Measurements from ENCODE around the gene TPRKB.
"Not testable (repeated sequence)": the region's sequence is repeated elsewhere in the genome, so short reads cannot be mapped to it uniquely, and the experiment has no call there.

Gene TPRKB

GRCh38 chr2:73764945-73765344 lies 27.8 kb upstream of the TPRKB start:
- no peak overlapping the region for H3K4me3 ChIP-seq (ENCODE audit: low read length)
- no peaks in the 10 kb centered on the region for H3K27me3 ChIP-seq (ENCODE audit: control insufficient read depth, insufficient read depth, low read length)
- H3K9ac ChIP-seq (ENCODE audit: low read length), result no peak overlapping the region
- H3K27ac ChIP-seq (ENCODE audit: low read depth, low read length), result no peak overlapping the region
- no peaks in the 10 kb centered on the region for H3K4me1 ChIP-seq (ENCODE audit: control insufficient read depth, insufficient read depth, low read length)
- peaks cover 21% of the 10 kb centered on the region for H3K36me3 ChIP-seq (ENCODE audit: control insufficient read depth, insufficient read depth, low read length)

- H3K4me3 ChIP-seq (ENCODE audit: low read length), result no peak overlapping the region
- no peak overlapping the region for H3K9ac ChIP-seq (ENCODE audit: low read length)
- peaks cover 9% of the 10 kb centered on the region for H3K4me1 ChIP-seq (ENCODE audit: control insufficient read depth, insufficient read depth, low read length)
- H3K36me3 ChIP-seq (ENCODE audit: control insufficient read depth, insufficient read depth, low read length), result peaks cover 19% of the 10 kb centered on the region
- H3K27ac ChIP-seq (ENCODE audit: low read depth, low read length), result no peak overlapping the region
- no peaks in the 10 kb centered on the region for H3K27me3 ChIP-seq (ENCODE audit: control insufficient read depth, insufficient read depth, low read length)
Measured at GRCh38 chr2:73762571-73762970, 25.4 kb upstream of the TPRKB start.

GRCh38 chr2:73759904-73760303 lies 22.8 kb upstream of the TPRKB start:
- peaks cover 9% of the 10 kb centered on the region for H3K4me1 ChIP-seq (ENCODE audit: control insufficient read depth, insufficient read depth, low read length)
- H3K27me3 ChIP-seq (ENCODE audit: control insufficient read depth, insufficient read depth, low read length), result no peaks in the 10 kb centered on the region
- H3K36me3 ChIP-seq (ENCODE audit: control insufficient read depth, insufficient read depth, low read length), result peaks cover 16% of the 10 kb centered on the region
- H3K9ac ChIP-seq (ENCODE audit: low read length), result no peak overlapping the region
- H3K27ac ChIP-seq (ENCODE audit: low read depth, low read length), result no peak overlapping the region
- H3K4me3 ChIP-seq (ENCODE audit: low read length), result no peak overlapping the region

- Histone ChIP-seq H3K36me3 (ENCODE audit: control insufficient read depth, insufficient read depth, low read length) (peaks cover 15% of the 10 kb centered on the region), H3K27me3 (ENCODE audit: control insufficient read depth, insufficient read depth, low read length) (no peaks in the 10 kb centered on the region), H3K4me1 (ENCODE audit: control insufficient read depth, insufficient read depth, low read length) (peaks cover 9% of the 10 kb centered on the region), H3K27ac (ENCODE audit: low read depth, low read length) (no peak overlapping the region), H3K9ac (ENCODE audit: low read length) (no peak overlapping the region), H3K4me3 (ENCODE audit: low read length) (no peak overlapping the region)
Measured at GRCh38 chr2:73759285-73759764, 22.2 kb upstream of the TPRKB start.

- not testable (repeated sequence) for H3K4me1 ChIP-seq (ENCODE audit: control insufficient read depth, insufficient read depth, low read length); H3K4me3 ChIP-seq (ENCODE audit: low read length); H3K36me3 ChIP-seq (ENCODE audit: control insufficient read depth, insufficient read depth, low read length); H3K27me3 ChIP-seq (ENCODE audit: control insufficient read depth, insufficient read depth, low read length); H3K9ac ChIP-seq (ENCODE audit: low read length); H3K27ac ChIP-seq (ENCODE audit: low read depth, low read length)
Measured at GRCh38 chr2:73754332-73754731, 17.2 kb upstream of the TPRKB start.

GRCh38 chr2:73749314-73749713 lies 12.2 kb upstream of the TPRKB start:
- Histone ChIP-seq H3K4me3 (ENCODE audit: low read length) (no peak overlapping the region), H3K27ac (ENCODE audit: low read depth, low read length) (no peak overlapping the region), H3K4me1 (ENCODE audit: control insufficient read depth, insufficient read depth, low read length) (no peaks in the 10 kb centered on the region), H3K36me3 (ENCODE audit: control insufficient read depth, insufficient read depth, low read length) (peaks cover 11% of the 10 kb centered on the region), H3K27me3 (ENCODE audit: control insufficient read depth, insufficient read depth, low read length) (no peaks in the 10 kb centered on the region), H3K9ac (ENCODE audit: low read length) (no peak overlapping the region)

GRCh38 chr2:73746877-73747208 lies 9.7 kb upstream of the TPRKB start:
- Histone ChIP-seq H3K4me3 (ENCODE audit: low read length) (no peak overlapping the region), H3K9ac (ENCODE audit: low read length) (no peak overlapping the region), H3K27me3 (ENCODE audit: control insufficient read depth, insufficient read depth, low read length) (no peaks in the 10 kb centered on the region), H3K4me1 (ENCODE audit: control insufficient read depth, insufficient read depth, low read length) (no peaks in the 10 kb centered on the region), H3K27ac (ENCODE audit: low read depth, low read length) (no peak overlapping the region), H3K36me3 (ENCODE audit: control insufficient read depth, insufficient read depth, low read length) (peaks cover 8% of the 10 kb centered on the region)

- H3K27ac ChIP-seq (ENCODE audit: low read depth, low read length), result no peak overlapping the region
- peaks cover 8% of the 10 kb centered on the region for H3K36me3 ChIP-seq (ENCODE audit: control insufficient read depth, insufficient read depth, low read length)
- H3K27me3 ChIP-seq (ENCODE audit: control insufficient read depth, insufficient read depth, low read length), result no peaks in the 10 kb centered on the region
Measured at GRCh38 chr2:73746015-73746876, 9.1 kb upstream of the TPRKB start.

GRCh38 chr2:73740767-73741166 lies 3.6 kb upstream of the TPRKB start:
- no peak overlapping the region for H3K9ac ChIP-seq (ENCODE audit: low read length)
- H3K27me3 ChIP-seq (ENCODE audit: control insufficient read depth, insufficient read depth, low read length), result no peaks in the 10 kb centered on the region
- no peak overlapping the region for H3K27ac ChIP-seq (ENCODE audit: low read depth, low read length)
- H3K36me3 ChIP-seq (ENCODE audit: control insufficient read depth, insufficient read depth, low read length), result no peaks in the 10 kb centered on the region
- no peak overlapping the region for H3K4me3 ChIP-seq (ENCODE audit: low read length)
- peaks cover 5% of the 10 kb centered on the region for H3K4me1 ChIP-seq (ENCODE audit: control insufficient read depth, insufficient read depth, low read length)

More at GRCh38 chr2:73746015-73746876, 9.1 kb upstream of the TPRKB start:
- Histone ChIP-seq H3K4me3 (ENCODE audit: low read length) (no peak overlapping the region), H3K9ac (ENCODE audit: low read length) (no peak overlapping the region), H3K4me1 (ENCODE audit: control insufficient read depth, insufficient read depth, low read length) (no peaks in the 10 kb centered on the region)

- no peak overlapping the region for H3K27ac ChIP-seq (ENCODE audit: low read depth, low read length)
- H3K36me3 ChIP-seq (ENCODE audit: control insufficient read depth, insufficient read depth, low read length), result peaks cover 2% of the 10 kb centered on the region
- no peak overlapping the region for H3K4me3 ChIP-seq (ENCODE audit: low read length)
- no peak overlapping the region for H3K9ac ChIP-seq (ENCODE audit: low read length)
- peaks cover 5% of the 10 kb centered on the region for H3K4me1 ChIP-seq (ENCODE audit: control insufficient read depth, insufficient read depth, low read length)
- H3K27me3 ChIP-seq (ENCODE audit: control insufficient read depth, insufficient read depth, low read length), result no peaks in the 10 kb centered on the region
Measured at GRCh38 chr2:73739101-73739500, 2.0 kb upstream of the TPRKB start.

- Histone ChIP-seq H3K4me1 (ENCODE audit: control insufficient read depth, insufficient read depth, low read length) (peaks cover 5% of the 10 kb centered on the region), H3K27ac (ENCODE audit: low read depth, low read length) (no peak overlapping the region), H3K9ac (ENCODE audit: low read length) (peak overlapping the region; percentile 6), H3K4me3 (ENCODE audit: low read length) (peak overlapping the region; percentile 96), H3K27me3 (ENCODE audit: control insufficient read depth, insufficient read depth, low read length) (no peaks in the 10 kb centered on the region), H3K36me3 (ENCODE audit: control insufficient read depth, insufficient read depth, low read length) (peaks cover 5% of the 10 kb centered on the region)
Measured at GRCh38 chr2:73736378-73736777, 767 bp downstream of the TPRKB start.

GRCh38 chr2:73730810-73731209 lies 6.3 kb downstream of the TPRKB start:
- H3K27me3 ChIP-seq (ENCODE audit: control insufficient read depth, insufficient read depth, low read length), result no peaks in the 10 kb centered on the region
- H3K27ac ChIP-seq (ENCODE audit: low read depth, low read length), result no peak overlapping the region
- H3K9ac ChIP-seq (ENCODE audit: low read length), result no peak overlapping the region
- H3K4me3 ChIP-seq (ENCODE audit: low read length), result no peak overlapping the region
- H3K36me3 ChIP-seq (ENCODE audit: control insufficient read depth, insufficient read depth, low read length), result peaks cover 14% of the 10 kb centered on the region
- no peaks in the 10 kb centered on the region for H3K4me1 ChIP-seq (ENCODE audit: control insufficient read depth, insufficient read depth, low read length)

- Histone ChIP-seq H3K9ac (ENCODE audit: low read length) (no peak overlapping the region), H3K36me3 (ENCODE audit: control insufficient read depth, insufficient read depth, low read length) (peaks cover 12% of the 10 kb centered on the region), H3K4me3 (ENCODE audit: low read length) (no peak overlapping the region), H3K27me3 (ENCODE audit: control insufficient read depth, insufficient read depth, low read length) (no peaks in the 10 kb centered on the region), H3K4me1 (ENCODE audit: control insufficient read depth, insufficient read depth, low read length) (no peaks in the 10 kb centered on the region), H3K27ac (ENCODE audit: low read depth, low read length) (no peak overlapping the region)
Measured at GRCh38 chr2:73728711-73729110, 8.4 kb downstream of the TPRKB start.
